K562 (cell line): Measurements from ENCODE around the gene PTK7. TPM values are rescaled to one million over a fixed set of nuclear protein-coding genes. Genes with fewer than 3 reads are reported as not detected.

Experiments used
- AFF1 ChIP-seq, 2 experiments: fragments of 450-650 bp; IDR thresholded peaks; 2 replicates each; pipeline ENCODE4 v1.6.1; 2018; ENCODE audit warnings: mild to moderate bottlenecking in 2 of 2, low read depth in 1 of 2; ENCODE audit not compliant: partially characterized antibody in 2 of 2
- CHCHD3 ChIP-seq: fragments of 250-450 bp; sonication (Bioruptor Pico); IDR thresholded peaks from 2 replicates; pipeline ENCODE4 v2.1.2; 2022; ENCODE audit warnings: mild to moderate bottlenecking
- CREBBP ChIP-seq: IDR thresholded peaks from one replicate; pipeline ENCODE4 v1.6.1; 2012; ENCODE audit warnings: low read depth, mild to moderate bottlenecking, control low read depth, inconsistent platforms, low read length
- DPF2 ChIP-seq: fragments of 450-650 bp; IDR thresholded peaks from 2 replicates; pipeline ENCODE4 v1.6.1; 2016
- E2F1 ChIP-seq: sonication (generic); formaldehyde crosslinking; IDR thresholded peaks from 2 replicates; pipeline ENCODE4 v1.8.1; 2023; ENCODE audit warnings: mild to moderate bottlenecking, missing genetic modification reagents, moderate library complexity
- ELF1 ChIP-seq: fragments of 200-800 bp; sonication (Bioruptor generic); IDR thresholded peaks from 2 replicates; pipeline ENCODE4 v1.6.1; 2016; ENCODE audit warnings: missing genetic modification characterization, missing compliant biosample characterization
- IRF9 ChIP-seq: fragments of 450-650 bp; IDR thresholded peaks from 2 replicates; pipeline ENCODE4 v1.6.1; 2016; ENCODE audit warnings: missing biosample characterization, missing genetic modification characterization
- LEF1 ChIP-seq: fragments of 450-650 bp; IDR thresholded peaks from 2 replicates; pipeline ENCODE4 v1.6.1; 2016; ENCODE audit warnings: mild to moderate bottlenecking
- MAZ ChIP-seq, 2 experiments: fragments of 450-650 bp in 1 of 2; sonication (generic) in 1 of 2; formaldehyde crosslinking; IDR thresholded peaks in 1 of 2; conservative IDR thresholded peaks in 1 of 2; 2 replicates each; pipeline versions ENCODE4 v1.4.0 to v1.5.0; 2020; ENCODE audit warnings: mild to moderate bottlenecking in 1 of 2, missing genetic modification reagents in 1 of 2
- MYNN ChIP-seq, 2 experiments: sonication (generic); formaldehyde crosslinking in 1 of 2; IDR thresholded peaks; 2 replicates each; pipeline versions ENCODE4 v1.5.0 to v1.6.1; 2016 to 2020; ENCODE audit warnings: antibody characterized with exemption in 1 of 2, missing genetic modification reagents in 1 of 2
- NCOR1 ChIP-seq: fragments of 450-650 bp; IDR thresholded peaks from 2 replicates; pipeline ENCODE4 v1.6.1; 2016; ENCODE audit warnings: mild to moderate bottlenecking, moderate library complexity
- NRF1 ChIP-seq, 2 experiments: fragments of 450-650 bp; IDR thresholded peaks in 1 of 2; conservative IDR thresholded peaks in 1 of 2; 2 replicates each; pipeline ENCODE4 v1.6.1; 2014; ENCODE audit warnings: mild to moderate bottlenecking in 2 of 2
- POLR2A ChIP-seq: fragments of 450-650 bp; conservative IDR thresholded peaks from 2 replicates; pipeline ENCODE4 v1.6.1; 2016
- POLR2AphosphoS5 ChIP-seq: IDR thresholded peaks from 2 replicates; pipeline ENCODE4 v1.6.1; 2011; ENCODE audit warnings: mild to moderate bottlenecking, low read depth, low read length, moderate library complexity; ENCODE audit not compliant: control insufficient read depth, insufficient read depth
- RB1 ChIP-seq: fragments of 450-650 bp; IDR thresholded peaks from 2 replicates; pipeline ENCODE4 v1.6.1; 2017; ENCODE audit warnings: low read depth, mild to moderate bottlenecking
- SIN3B ChIP-seq: fragments of 450-650 bp; IDR thresholded peaks from 2 replicates; pipeline ENCODE4 v1.6.1; 2017; ENCODE audit warnings: low read depth, mild to moderate bottlenecking, moderate library complexity
- SP2 ChIP-seq: IDR thresholded peaks from 2 replicates; pipeline ENCODE4 v1.6.1; 2011; ENCODE audit warnings: mild to moderate bottlenecking, low read depth, low read length, moderate library complexity; ENCODE audit not compliant: poor library complexity, severe bottlenecking; ENCODE audit errors: extremely low read depth
- TAF7 ChIP-seq: fragments of 450-650 bp; IDR thresholded peaks from 2 replicates; pipeline ENCODE4 v1.6.1; 2016; ENCODE audit warnings: missing genetic modification characterization, missing compliant biosample characterization
- ZBTB9 ChIP-seq: fragments of 450-650 bp; formaldehyde crosslinking; IDR thresholded peaks from 2 replicates; pipeline ENCODE4 v1.4.0; 2020; ENCODE audit warnings: mild to moderate bottlenecking, moderate library complexity
- ZNF436 ChIP-seq: fragments of 250-450, 450-650 bp; sonication (Bioruptor Pico); formaldehyde crosslinking; IDR thresholded peaks from 2 replicates; pipeline ENCODE4 v1.7.0; 2020; ENCODE audit warnings: mild to moderate bottlenecking
- ZNF57 ChIP-seq: fragments of 450-650 bp; formaldehyde crosslinking; IDR thresholded peaks from 2 replicates; pipeline ENCODE4 v1.4.0; 2020; ENCODE audit warnings: mild to moderate bottlenecking, moderate library complexity
- polyA plus RNA-seq, 8 experiments: library from polyadenylated mRNA; depleted of rRNA in 4 of 8; stranded (reverse) in 5 of 8; unstranded in 3 of 8; fragments of >200 nt; fragmentation: Nextera tagmentation in 2 of 8; fragmentation: Illumina TruSeq in 1 of 8; extraction: Ambion mirVana in 2 of 8; extraction: Trizol in 1 of 8; gene quantifications; 2 replicates each; pipeline versions ENCODE4 v1.2.1 to v1.2.3, GENCODE V29; 2011 to 2014; ENCODE audit warnings: inconsistent platforms in 1 of 8, missing spikeins in 1 of 8
- total RNA-seq, 7 experiments: library from RNA; depleted of rRNA in 6 of 7; stranded (reverse); fragments of >200 nt in 6 of 7; fragmentation: Illumina TruSeq in 2 of 7; extraction: Trizol in 2 of 7; gene quantifications; 2 replicates each; pipeline versions ENCODE4 v1.2.1 to v1.2.3, GENCODE V29; 2011 to 2021; ENCODE audit warnings: low replicate concordance in 1 of 7

Gene PTK7
- total and polyA plus RNA-seq, 9 of the 15 experiments (the other 6 are each of a cell fraction or from before 2014, with no cell fraction given) = 0.20 to 6.8 (median 4.2) TPM

GRCh38 chr6:43059168-43060033 is 16.7 kb upstream of the PTK7 start, which contains the start of the genes KLC4 and MRPL2 (continued):
- TF ChIP-seq TAF7 (tag) = peak; percentile 59
- peak; percentile 26 for TF ChIP-seq SP2
- TF ChIP-seq AFF1 (IDR thresholded peaks at IDR 0.05; ENCODE audit: low read depth in 1 of 2, partially characterized antibody in 2 of 2) = peak in 1 of 2 experiments; percentile 65
- no peak for TF ChIP-seq ZNF436
- no peak for TF ChIP-seq IRF9 (tag)
- peak; percentile 82 for TF ChIP-seq NCOR1
- peak; percentile 97 for TF ChIP-seq POLR2A
- TF ChIP-seq MAZ (CRISPR knock-in tag; conservative IDR thresholded peaks at IDR 0.05 in 1 of 2, IDR thresholded peaks at IDR 0.05 in 1 of 2) = peak; percentile 38 to 65
- no peak; the same call in 1 of the 2 replicates for TF ChIP-seq CHCHD3 (CRISPR knock-in tag)
- peak; percentile 94 for TF ChIP-seq POLR2AphosphoS5
- TF ChIP-seq SIN3B = peak; percentile 95
- TF ChIP-seq MYNN (IDR thresholded peaks at IDR 0.05) = 0 out of 2 replicates have a peak, but pooled peaks have one; percentile 30
- no peak for TF ChIP-seq MYNN (CRISPR knock-in tag; IDR thresholded peaks at IDR 0.05)
- no peak for TF ChIP-seq ZBTB9 (CRISPR knock-in tag)
- peak; percentile 60; the same call in 1 of the 2 replicates for TF ChIP-seq RB1
- peak; percentile 67 for TF ChIP-seq DPF2
- TF ChIP-seq ZNF57 = no peak
- TF ChIP-seq ELF1 (tag) = no peak
- TF ChIP-seq LEF1 = no peak
- no peak for TF ChIP-seq CREBBP
- peak; percentile 57; the same call in 1 of the 2 replicates for TF ChIP-seq E2F1 (CRISPR knock-in tag)
- TF ChIP-seq NRF1 (conservative IDR thresholded peaks at IDR 0.05 in 1 of 2, IDR thresholded peaks at IDR 0.05 in 1 of 2) = peak; percentile 74 to 76
